Activated T-helper 1 cell treated with anti-CD3 and anti-CD28 coated beads, Interleukin-2, amount 50 U/mL, for 16 hours (primary cell): Measurements from ENCODE around the gene RPS21.
A peak's percentile ranks its signal among the peaks of the same experiment; 100 is the strongest.

ENCODE experiments used
- DNase-seq, 2 donors: peaks; one replicate each; pipeline ENCODE4 v3.0.0-alpha.2; 2020; ENCODE audit warnings: low read depth in 1 of 2, low spot score in 1 of 2

The RPS21 gene

GRCh38 chr20:62386383-62387218 is at the start of gene RPS21:
TSS of gene RPS21 (plus strand) at chr20:62387103. CDS start at chr20:62387339, 236 bp downstream.
- peak; percentile 84 to 91 for DNase-seq

DNA sequence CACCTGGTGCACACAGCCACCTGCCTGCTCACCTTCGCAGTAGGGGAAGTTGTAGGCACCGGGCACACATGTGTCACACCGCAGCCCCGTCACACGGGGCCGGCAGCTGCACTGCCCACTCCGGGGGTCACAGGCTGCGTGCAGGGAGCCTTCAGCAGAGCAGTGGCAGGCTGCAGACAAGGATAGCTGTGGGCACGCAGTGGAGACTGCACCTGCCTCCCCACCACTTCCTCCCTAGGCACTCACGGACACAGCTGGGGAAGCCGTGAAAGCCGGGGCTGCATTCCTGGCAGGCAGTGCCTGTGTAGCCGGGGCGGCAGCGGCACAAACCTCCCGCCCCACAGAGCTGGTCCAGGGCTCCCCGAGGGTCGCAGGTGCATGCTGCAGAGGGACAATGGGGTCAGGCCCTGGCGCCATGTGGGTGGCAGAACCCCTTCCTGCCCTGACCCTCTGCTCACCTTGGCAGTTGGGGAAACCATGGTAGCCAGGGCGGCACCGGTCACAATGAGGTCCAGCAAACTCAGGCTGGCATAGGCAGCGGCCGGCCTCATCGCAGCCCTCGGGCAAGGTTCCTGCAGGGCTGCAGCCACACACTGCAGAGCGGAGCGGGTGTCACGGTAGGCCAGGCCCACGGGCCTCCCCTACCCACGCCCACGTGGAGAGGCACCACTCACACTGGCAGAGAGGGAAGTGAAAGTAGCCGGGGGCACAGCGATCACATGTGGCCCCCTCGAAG is 49.2 kb upstream of the RPS21 start:
- no peak for DNase-seq

GRCh38 chr20:62338294-62338620 is 48.6 kb upstream of the RPS21 start:
- no peak for DNase-seq

DNA sequence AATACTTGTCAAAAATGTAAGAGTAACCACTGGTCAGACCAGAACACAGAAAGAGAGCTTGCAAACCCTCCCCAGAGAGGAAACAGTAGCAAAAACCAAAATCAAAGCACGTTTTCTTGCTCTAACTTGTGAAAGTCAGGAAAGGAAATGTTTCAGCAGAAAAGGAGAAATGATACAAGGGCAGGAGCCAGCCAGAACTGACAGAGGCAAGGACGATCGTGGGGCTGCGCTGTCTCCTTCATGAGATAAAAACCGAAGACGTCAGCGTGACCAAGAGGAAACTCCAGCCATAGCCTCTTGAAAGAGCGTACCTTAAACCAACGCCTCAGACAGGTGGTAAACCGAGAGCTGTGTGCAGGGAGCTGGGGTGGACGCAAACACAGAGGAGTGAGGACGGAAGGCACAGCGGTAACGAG is 47.2 kb upstream of the RPS21 start:
- no peak for DNase-seq

DNA sequence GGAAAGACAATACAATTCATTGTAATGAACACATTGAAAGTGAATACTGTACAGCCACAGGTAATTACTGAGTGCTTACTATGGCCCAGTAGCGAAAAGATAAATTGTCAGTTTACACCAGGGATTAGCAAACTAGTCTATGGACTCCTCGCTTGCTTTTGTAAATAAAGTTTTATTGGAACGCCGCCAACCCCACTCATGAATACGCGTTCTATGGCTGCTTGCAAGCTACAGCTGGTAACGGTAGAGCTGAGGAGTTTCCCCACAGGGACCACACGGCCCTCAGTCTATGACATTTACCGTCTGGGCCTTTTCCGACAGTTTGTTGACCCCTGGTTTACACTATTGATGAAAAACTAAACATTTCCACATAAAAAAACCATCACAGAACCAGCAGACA is 44.0 kb upstream of the RPS21 start:
- no peak for DNase-seq

- no peak for DNase-seq
These were observed 42.8 kb upstream of the RPS21 start for GRCh38 chr20:62344092-62344491.

DNA sequence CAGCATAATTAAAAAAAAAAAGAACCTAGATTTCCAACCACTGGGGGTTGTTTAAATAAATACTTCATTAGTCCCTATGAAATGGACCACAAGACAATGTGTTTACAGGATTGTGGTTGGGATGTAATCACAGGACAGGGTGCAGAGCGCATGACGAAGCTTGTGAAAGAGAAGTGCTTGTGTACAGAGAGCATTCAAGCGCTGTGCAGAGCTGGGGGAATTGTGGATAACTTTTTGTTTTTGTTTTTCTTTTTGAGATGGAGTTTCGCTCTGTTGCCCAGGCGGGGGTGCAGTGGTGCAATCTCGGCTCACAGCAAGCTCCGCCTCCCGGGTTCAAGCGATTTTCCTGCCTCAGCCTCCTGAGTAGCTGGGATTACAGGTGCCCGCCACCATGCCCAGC is 42.1 kb upstream of the RPS21 start:
- no peak for DNase-seq

DNA sequence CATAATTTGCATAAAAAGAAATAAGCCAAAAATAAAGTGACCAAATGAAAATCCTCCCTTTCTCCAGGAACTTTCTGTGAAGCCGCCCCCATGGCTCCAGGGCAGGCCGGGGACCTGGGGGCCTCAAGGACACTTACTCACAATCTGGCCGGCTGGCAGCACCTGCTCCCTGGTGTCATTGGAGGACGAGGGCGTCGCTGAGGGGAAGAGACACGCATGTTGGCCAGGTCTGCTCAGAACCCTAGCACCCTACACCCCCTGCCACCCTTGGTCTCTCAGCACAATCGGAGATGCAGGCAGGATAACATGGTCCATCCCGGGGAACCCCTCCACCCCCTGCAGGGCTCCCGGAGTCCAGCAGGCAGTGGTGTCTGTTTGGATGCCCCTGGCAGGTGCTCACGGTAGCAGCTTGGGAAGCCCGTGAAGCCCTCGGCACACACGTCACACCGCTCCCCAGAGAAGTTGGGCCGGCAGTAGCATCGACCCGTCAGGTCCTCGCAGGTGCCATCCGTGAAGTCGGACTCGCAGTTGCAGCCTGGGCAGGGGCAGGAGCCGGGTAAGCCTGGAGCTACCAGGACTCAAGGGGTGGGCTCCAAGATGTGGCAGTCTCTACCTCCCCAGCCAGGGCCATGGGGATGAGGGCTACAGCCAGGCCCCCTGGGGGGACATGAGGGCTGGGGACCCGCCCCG is 41.1 kb upstream of the RPS21 start:
- DNase-seq = no peak

GRCh38 chr20:62346398-62347150 is 40.3 kb upstream of the RPS21 start:
- DNase-seq = no peak

DNA sequence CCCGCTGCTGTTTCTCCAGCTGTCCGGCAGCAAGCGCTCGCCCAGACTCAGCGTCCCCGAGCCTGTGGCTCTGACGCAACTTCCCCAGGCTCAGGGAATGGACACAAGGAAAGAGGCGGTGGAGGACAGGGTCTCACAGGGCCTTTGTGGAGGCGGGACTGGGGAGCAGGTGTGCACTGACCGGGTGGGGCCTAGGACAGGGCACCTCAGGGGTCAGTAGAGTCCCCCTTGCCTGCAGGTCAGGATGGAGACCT is 39.8 kb upstream of the RPS21 start:
- no peak for DNase-seq

- no peak for DNase-seq
These were observed 39.5 kb upstream of the RPS21 start for GRCh38 chr20:62347445-62347844.

DNA sequence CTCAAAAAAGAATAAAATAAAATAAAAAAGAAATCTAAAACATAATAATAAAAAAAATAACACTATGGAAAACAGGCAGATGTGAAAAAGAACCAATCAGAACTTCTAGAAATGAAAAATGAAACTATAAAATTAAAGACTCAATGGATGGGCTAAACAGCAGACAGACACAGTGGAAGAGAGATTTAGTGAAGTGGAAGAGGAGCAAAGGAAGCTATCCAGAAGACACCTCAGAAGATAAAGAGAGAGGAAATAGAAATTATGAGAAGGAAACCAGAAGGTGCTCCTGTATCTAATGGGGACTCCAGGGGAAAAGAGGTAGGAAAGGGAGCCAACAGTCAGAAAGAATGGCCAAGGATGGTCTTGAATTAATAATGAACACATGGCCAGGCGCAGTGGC is 38.3 kb upstream of the RPS21 start:
- DNase-seq = no peak

- no peak for DNase-seq
These were observed 37.3 kb upstream of the RPS21 start for GRCh38 chr20:62349556-62350097.

GRCh38 chr20:62350098-62350628 is 36.7 kb upstream of the RPS21 start:
- no peak for DNase-seq

DNA sequence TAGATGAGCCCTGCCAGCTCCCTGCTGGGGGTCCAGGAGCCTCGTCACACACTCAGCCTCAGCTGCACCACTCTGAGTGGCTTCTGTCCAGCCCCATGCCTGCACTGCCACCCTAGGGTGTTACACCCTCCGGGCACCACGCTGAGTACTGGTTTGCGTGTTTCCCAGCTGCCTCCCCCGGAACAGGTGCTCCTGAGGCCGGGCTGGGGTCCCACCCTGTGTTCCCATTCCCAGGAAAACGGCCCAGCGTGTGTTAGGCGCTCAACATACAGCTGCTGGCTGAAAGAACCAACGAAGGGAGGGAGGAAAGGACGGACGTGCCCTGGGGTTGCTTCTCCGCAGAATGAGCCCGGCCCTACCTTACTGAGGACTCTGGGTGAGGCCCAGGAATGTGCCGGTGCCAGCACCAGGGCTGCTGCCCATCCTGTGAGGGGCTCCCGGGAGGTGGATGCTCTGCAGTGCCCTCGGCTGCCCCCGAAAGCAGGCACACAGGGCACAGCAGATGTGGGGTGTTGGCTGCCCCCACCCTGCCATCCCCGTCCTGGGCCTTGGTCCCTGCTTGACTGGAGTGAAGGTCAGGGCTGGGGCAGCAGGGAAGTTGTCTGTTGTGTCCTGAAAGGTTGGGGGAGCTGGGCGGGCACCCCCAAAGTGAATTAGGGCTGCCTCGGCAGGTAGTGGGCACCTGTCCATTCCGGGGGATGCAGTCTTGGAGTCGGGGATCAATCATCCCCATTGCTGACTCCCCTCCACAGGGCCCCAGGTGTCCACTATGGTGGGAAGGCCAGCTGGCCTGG is 36.1 kb upstream of the RPS21 start:
- DNase-seq = no peak

DNA sequence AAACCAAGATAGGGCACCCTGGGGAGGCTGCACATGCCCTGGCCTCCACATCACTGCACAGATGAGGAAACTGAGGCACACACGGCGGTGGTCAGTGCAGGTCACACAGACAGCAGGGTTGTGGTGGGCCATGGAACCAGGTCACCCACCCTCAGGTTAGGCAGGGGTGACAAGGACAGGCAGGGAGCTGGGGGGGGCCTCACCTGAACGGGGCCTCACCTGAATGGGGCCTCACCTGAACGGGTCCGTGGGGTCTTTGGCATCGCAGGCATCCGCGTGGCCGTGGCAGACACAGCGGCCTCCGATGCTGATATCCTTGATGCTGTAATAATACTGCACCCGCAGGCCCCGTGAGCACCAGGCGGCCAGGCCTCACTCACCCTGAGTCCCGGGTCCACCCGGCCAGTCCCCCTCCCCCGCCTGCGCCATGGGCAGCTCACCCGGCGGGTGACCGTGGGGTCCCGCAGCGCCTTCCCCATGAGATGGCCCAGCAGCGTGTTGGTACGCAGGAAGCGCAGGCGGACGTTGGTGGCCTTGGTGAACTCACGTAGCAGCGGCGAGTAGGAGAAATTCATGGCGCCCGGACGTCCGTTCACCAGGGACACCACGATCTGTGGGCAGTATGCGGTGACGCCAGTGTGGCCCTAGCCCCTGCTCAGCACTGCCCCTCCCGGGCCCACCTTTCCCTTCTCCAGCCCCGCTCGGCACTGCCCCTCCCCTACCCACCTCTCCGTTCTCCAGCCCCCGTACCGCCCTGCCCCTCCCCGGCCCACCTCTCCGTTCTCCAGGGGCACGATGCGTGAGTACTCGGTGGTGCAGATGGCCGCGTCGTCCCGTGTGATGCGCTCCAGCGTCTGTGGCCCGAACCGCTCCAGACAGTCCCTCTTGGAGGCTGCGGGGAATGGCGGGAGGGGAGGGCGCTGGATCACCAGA is 35.2 kb upstream of the RPS21 start:
- no peak for DNase-seq

- no peak for DNase-seq
These were observed 34.3 kb upstream of the RPS21 start for GRCh38 chr20:62352402-62353288.
